Neural cell (in vitro differentiated cells): ENCODE measurements around the gene FBXO11.

Source experiments
- MXI1 ChIP-seq: fragments of 450-650 bp; conservative IDR thresholded peaks from 2 replicates; pipeline ENCODE4 v1.6.1; 2014; ENCODE audit warnings: antibody characterized with exemption, mild to moderate bottlenecking; ENCODE audit not compliant: poor library complexity, severe bottlenecking
- TAF1 ChIP-seq: IDR thresholded peaks from 2 replicates; pipeline ENCODE4 v1.6.1; 2012; ENCODE audit warnings: low read depth
- TF ChIP-seq, protein P1 (sequence below): fragments of 450-650 bp; IDR thresholded peaks from 2 replicates; pipeline ENCODE4 v1.5.1; 2014; ENCODE audit warnings: antibody characterized with exemption, mild to moderate bottlenecking, moderate library complexity; ENCODE audit not compliant: poor library complexity, severe bottlenecking

DNA sequence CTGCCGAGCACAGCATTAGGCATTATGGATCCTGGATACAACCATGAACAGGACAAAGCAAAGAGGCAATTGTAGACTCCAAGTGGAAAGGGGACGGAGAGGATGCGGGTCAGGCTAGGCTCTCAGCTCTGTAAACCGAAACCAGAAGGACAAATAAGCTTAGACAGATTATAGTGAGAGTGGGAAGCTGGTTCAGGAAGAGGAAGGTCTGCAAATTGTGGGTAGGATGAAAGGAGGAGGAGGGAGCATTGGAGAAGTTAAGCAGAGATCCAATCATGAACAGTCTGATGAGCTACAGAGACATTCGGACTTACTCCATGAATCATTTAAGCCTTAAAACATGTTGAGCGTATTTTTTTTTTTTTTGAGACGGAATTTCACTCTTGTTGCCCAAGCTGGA, 120.3 kb downstream of the FBXO11 start:
- TF ChIP-seq, protein P1, sequence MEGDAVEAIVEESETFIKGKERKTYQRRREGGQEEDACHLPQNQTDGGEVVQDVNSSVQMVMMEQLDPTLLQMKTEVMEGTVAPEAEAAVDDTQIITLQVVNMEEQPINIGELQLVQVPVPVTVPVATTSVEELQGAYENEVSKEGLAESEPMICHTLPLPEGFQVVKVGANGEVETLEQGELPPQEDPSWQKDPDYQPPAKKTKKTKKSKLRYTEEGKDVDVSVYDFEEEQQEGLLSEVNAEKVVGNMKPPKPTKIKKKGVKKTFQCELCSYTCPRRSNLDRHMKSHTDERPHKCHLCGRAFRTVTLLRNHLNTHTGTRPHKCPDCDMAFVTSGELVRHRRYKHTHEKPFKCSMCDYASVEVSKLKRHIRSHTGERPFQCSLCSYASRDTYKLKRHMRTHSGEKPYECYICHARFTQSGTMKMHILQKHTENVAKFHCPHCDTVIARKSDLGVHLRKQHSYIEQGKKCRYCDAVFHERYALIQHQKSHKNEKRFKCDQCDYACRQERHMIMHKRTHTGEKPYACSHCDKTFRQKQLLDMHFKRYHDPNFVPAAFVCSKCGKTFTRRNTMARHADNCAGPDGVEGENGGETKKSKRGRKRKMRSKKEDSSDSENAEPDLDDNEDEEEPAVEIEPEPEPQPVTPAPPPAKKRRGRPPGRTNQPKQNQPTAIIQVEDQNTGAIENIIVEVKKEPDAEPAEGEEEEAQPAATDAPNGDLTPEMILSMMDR: no peak
- TF ChIP-seq MXI1: no peak
- no peak for TF ChIP-seq TAF1
